Mucosa of rectum (tissue), 2 donors: ENCODE results near the gene AKAP7.

Source experiments
- H3K27ac ChIP-seq, 2 donors: one replicate each; pipeline ENCODE4 v1.7.0; 2013; ENCODE audit warnings: inconsistent platforms in 2 of 2, low read depth in 2 of 2, low read length in 2 of 2
- H3K27me3 ChIP-seq, 2 donors: one replicate each; pipeline ENCODE4 v1.7.0; 2013; ENCODE audit warnings: low read length in 2 of 2; ENCODE audit not compliant: control insufficient read depth in 2 of 2, insufficient read depth in 2 of 2
- H3K36me3 ChIP-seq, 2 donors: one replicate each; pipeline ENCODE4 v1.7.0; 2013; ENCODE audit warnings: low read length in 2 of 2; ENCODE audit not compliant: control insufficient read depth in 2 of 2, insufficient read depth in 2 of 2
- H3K4me1 ChIP-seq, 2 donors: one replicate each; pipeline ENCODE4 v1.7.0; 2013; ENCODE audit warnings: low read length in 2 of 2, mild to moderate bottlenecking in 1 of 2; ENCODE audit not compliant: control insufficient read depth in 2 of 2, insufficient read depth in 2 of 2
- H3K4me3 ChIP-seq, 2 donors: one replicate each; pipeline ENCODE4 v1.7.0; 2013; ENCODE audit warnings: low read length in 2 of 2
- H3K9ac ChIP-seq, 2 donors: one replicate each; pipeline ENCODE4 v1.7.0; 2013; ENCODE audit warnings: low read length in 2 of 2, low read depth in 1 of 2, mild to moderate bottlenecking in 1 of 2
- H3K9me3 ChIP-seq, 2 donors: one replicate each; pipeline ENCODE4 v1.7.0; 2013; ENCODE audit warnings: low read length in 2 of 2; ENCODE audit not compliant: control insufficient read depth in 2 of 2
- donor health status: healthy.
- donor health status: Normal muscosa, but diverticular disease.

Gene AKAP7

GRCh38 chr6:131231891-131232290 is 96.6 kb downstream of the AKAP7 start:
- Histone ChIP-seq H3K27me3 (no peaks in the 10 kb centered on the region), H3K9me3 (no peaks in the 10 kb centered on the region), H3K27ac (no peak overlapping the region), H3K36me3 (no peaks in the 10 kb centered on the region), H3K9ac (no peak overlapping the region), H3K4me1 (no peaks in the 10 kb centered on the region), H3K4me3 (no peak overlapping the region)

GRCh38 chr6:131244942-131245341 is 109.7 kb downstream of the AKAP7 start:
- no peak overlapping the region for H3K9ac ChIP-seq
- H3K27ac ChIP-seq = no peak overlapping the region
- H3K36me3 ChIP-seq = no peaks in the 10 kb centered on the region
- H3K4me1 ChIP-seq = peaks cover 0 to 3% of the 10 kb centered on the region in 2 donors
- no peaks in the 10 kb centered on the region for H3K9me3 ChIP-seq
- no peak overlapping the region for H3K4me3 ChIP-seq
- H3K27me3 ChIP-seq = no peaks in the 10 kb centered on the region

DNA sequence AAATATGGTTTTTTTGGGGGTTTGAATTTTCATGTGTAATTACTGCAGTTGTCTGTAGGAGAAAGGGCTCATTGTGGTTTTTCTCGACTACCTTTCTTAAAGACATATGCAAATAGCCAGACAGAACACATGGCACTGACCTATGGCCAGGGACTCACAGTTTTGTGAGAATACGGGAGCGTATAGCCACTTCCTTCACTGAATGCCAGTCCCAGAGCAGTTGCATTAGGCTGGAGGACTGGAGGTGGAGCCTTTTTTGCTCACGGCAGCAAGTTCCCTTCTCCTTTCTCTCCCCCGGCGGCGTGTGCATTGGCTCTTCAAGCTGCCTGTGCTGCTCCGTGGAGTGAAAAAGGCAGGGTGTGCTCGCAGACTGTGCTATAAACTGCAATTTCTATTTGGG is 114.9 kb downstream of the AKAP7 start:
- peak overlapping the region; percentile 53 to 55 for H3K27ac ChIP-seq
- H3K9ac ChIP-seq = peak overlapping the region; percentile 61 to 64

GRCh38 chr6:131250936-131251335 is 115.7 kb downstream of the AKAP7 start:
- Histone ChIP-seq H3K4me1 (peaks cover 4 to 11% of the 10 kb centered on the region in 2 donors), H3K9ac (peak overlapping the region; percentile 20 to 64), H3K36me3 (no peaks in the 10 kb centered on the region), H3K27ac (peak overlapping the region in 1 of 2 donors; percentile 15), H3K4me3 (peak overlapping the region; percentile 73 to 88), H3K9me3 (no peaks in the 10 kb centered on the region), H3K27me3 (no peaks in the 10 kb centered on the region)

More for the DNA sequence above, 114.9 kb downstream of the AKAP7 start:
- Histone ChIP-seq H3K9me3 (no peaks in the 10 kb centered on the region), H3K4me1 (peaks cover 4 to 11% of the 10 kb centered on the region in 2 donors), H3K36me3 (no peaks in the 10 kb centered on the region), H3K27me3 (no peaks in the 10 kb centered on the region), H3K4me3 (peak overlapping the region; percentile 73 to 88)

GRCh38 chr6:131251590-131252199 is 116.4 kb downstream of the AKAP7 start:
- H3K9ac ChIP-seq = peak overlapping the region; percentile 20 to 64
- no peaks in the 10 kb centered on the region for H3K9me3 ChIP-seq
- peaks cover 4 to 11% of the 10 kb centered on the region in 2 donors for H3K4me1 ChIP-seq
- peak overlapping the region; percentile 73 to 88 for H3K4me3 ChIP-seq
- no peaks in the 10 kb centered on the region for H3K27me3 ChIP-seq
- H3K27ac ChIP-seq = peak overlapping the region in 1 of 2 donors; percentile 15
- no peaks in the 10 kb centered on the region for H3K36me3 ChIP-seq

DNA sequence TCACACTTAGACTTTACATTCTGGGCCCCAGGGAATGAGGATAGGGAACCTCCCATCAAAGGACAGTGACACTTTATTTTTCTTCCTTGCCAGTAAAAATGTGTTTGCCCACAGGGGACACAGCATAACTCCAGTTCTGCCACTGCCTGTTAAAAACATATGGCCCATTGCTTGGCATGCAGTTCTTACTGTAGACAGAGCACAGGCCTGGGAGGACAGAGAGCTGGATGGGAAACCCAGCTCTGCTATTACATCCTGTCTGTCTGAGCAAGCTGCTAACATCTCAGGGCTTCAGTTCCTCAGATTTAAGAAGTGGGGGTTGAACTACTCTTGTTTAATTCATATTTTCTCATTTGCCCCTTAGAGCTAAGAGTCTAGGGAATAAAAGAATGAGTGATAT is 120.2 kb downstream of the AKAP7 start:
- Histone ChIP-seq H3K36me3 (no peaks in the 10 kb centered on the region), H3K9ac (no peak overlapping the region), H3K27ac (no peak overlapping the region), H3K4me3 (no peak overlapping the region), H3K4me1 (peaks cover 8 to 20% of the 10 kb centered on the region in 2 donors), H3K9me3 (no peaks in the 10 kb centered on the region), H3K27me3 (no peaks in the 10 kb centered on the region)

- Histone ChIP-seq H3K27ac (no peak overlapping the region), H3K27me3 (no peaks in the 10 kb centered on the region), H3K36me3 (no peaks in the 10 kb centered on the region), H3K4me1 (peaks cover 7 to 20% of the 10 kb centered on the region in 2 donors), H3K4me3 (no peak overlapping the region), H3K9ac (no peak overlapping the region), H3K9me3 (no peaks in the 10 kb centered on the region)
Observed at GRCh38 chr6:131255911-131256310, 120.6 kb downstream of the AKAP7 start.

- Histone ChIP-seq H3K4me1 (peaks cover 5 to 19% of the 10 kb centered on the region in 2 donors), H3K4me3 (no peak overlapping the region), H3K9me3 (no peaks in the 10 kb centered on the region), H3K27ac (no peak overlapping the region), H3K36me3 (no peaks in the 10 kb centered on the region), H3K27me3 (no peaks in the 10 kb centered on the region), H3K9ac (no peak overlapping the region)
Observed at GRCh38 chr6:131257104-131257503, 121.8 kb downstream of the AKAP7 start.

DNA sequence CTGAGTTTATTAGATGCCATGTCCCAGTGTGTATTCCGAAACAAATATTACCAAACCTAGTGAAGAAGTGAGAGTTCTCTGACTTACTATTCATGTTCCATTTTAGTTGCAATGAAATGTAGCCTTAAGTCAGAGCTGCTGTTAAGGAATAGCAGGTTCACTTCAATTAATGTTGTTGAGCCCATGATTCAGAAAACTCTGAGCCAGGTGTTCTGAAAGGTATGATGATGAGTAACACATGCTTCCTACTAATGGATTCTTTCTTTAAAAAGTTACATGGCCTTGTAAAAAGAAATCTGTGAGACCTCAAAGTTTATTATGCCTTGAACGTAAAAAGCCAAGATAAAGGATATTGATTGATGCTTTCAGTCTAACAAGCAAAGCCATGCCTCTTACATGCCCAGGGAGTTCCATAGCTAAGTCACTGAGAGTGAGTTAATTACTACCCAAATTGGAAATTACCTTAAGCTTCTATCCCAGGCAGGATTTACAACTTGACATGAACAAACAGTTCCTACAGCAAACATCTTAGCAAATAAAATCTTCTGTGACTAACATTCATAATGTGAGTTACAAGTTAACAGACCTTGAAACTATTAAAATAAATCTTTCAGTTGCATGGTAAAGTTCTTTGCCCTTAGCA is 122.9 kb downstream of the AKAP7 start:
- H3K36me3 ChIP-seq = no peaks in the 10 kb centered on the region
- no peak overlapping the region for H3K4me3 ChIP-seq
- peak overlapping the region in 1 of 2 donors; percentile 67 for H3K27ac ChIP-seq
- H3K9ac ChIP-seq = no peak overlapping the region
- no peaks in the 10 kb centered on the region for H3K27me3 ChIP-seq
- H3K9me3 ChIP-seq = no peaks in the 10 kb centered on the region
- H3K4me1 ChIP-seq = peaks cover 5 to 16% of the 10 kb centered on the region in 2 donors

- Histone ChIP-seq H3K27me3 (no peaks in the 10 kb centered on the region), H3K9ac (no peak overlapping the region), H3K9me3 (no peaks in the 10 kb centered on the region), H3K36me3 (no peaks in the 10 kb centered on the region), H3K4me1 (peaks cover 5 to 16% of the 10 kb centered on the region in 2 donors), H3K27ac (peak overlapping the region; percentile 39 to 67), H3K4me3 (no peak overlapping the region)
Observed at GRCh38 chr6:131258816-131259476, 123.7 kb downstream of the AKAP7 start.
